WTC11 (cell line): ENCODE results near the gene FBXW10B. TPM values are rescaled to one million over a fixed set of nuclear protein-coding genes. Genes with fewer than 3 reads are reported as not detected.

Source experiments
- ATAC-seq: fragments of 200-7000 bp; cut with Tn5 transposase; 2 replicates; pipeline ENCODE4 v1.10.0; 2021; ENCODE audit warnings: mild to moderate bottlenecking, moderate library complexity
- CTCF ChIA-PET: fragments of 300-600 bp; sonication (Branson Sonifier 250); formaldehyde crosslinking; loops from one replicate; lab custom pipeline; 2021; ENCODE audit warnings: antibody characterized with exemption; lab: Charles Lee
- POLR2A ChIA-PET: fragments of 350-600 bp; sonication (Branson Sonifier 250); formaldehyde crosslinking; loops from one replicate; lab custom pipeline; 2021; ENCODE audit warnings: antibody characterized with exemption; lab: Charles Lee
- DNase-seq: peaks from one replicate; pipeline ENCODE4 v3.0.0; 2021; ENCODE audit warnings: low spot score
- H3K27ac Mint-ChIP-seq: 2 replicates; pipeline ENCODE4 v1.8.0; 2021; ENCODE audit warnings: mixed read lengths
- H3K27me3 Mint-ChIP-seq: 2 replicates; pipeline ENCODE4 v1.8.0; 2021; ENCODE audit warnings: low read depth, mild to moderate bottlenecking, moderate library complexity, mixed read lengths
- H3K36me3 Mint-ChIP-seq: 2 replicates; pipeline ENCODE4 v1.8.0; 2021; ENCODE audit warnings: mixed read lengths
- H3K4me1 Mint-ChIP-seq: 2 replicates; pipeline ENCODE4 v1.8.0; 2022; ENCODE audit warnings: mixed read lengths
- H3K4me3 Mint-ChIP-seq: 2 replicates; pipeline ENCODE4 v1.8.0; 2021; ENCODE audit warnings: mild to moderate bottlenecking, moderate library complexity, mixed read lengths
- H3K9me3 Mint-ChIP-seq: 2 replicates; pipeline ENCODE4 v1.8.0; 2021; ENCODE audit warnings: mixed read lengths
- ATF2 ChIP-seq: sonication (generic); formaldehyde crosslinking; IDR thresholded peaks from 2 replicates; pipeline ENCODE4 v1.8.1; 2022; ENCODE audit warnings: low read depth, missing genetic modification reagents, borderline replicate concordance
- E2F5 ChIP-seq: sonication (generic); formaldehyde crosslinking; IDR thresholded peaks from 2 replicates; pipeline ENCODE4 v1.8.1; 2022; ENCODE audit warnings: mild to moderate bottlenecking, moderate library complexity, missing genetic modification reagents
- ESRRA ChIP-seq: sonication (generic); formaldehyde crosslinking; IDR thresholded peaks from 2 replicates; pipeline ENCODE4 v1.8.1; 2022; ENCODE audit warnings: mild to moderate bottlenecking, missing genetic modification reagents, borderline replicate concordance
- GRHL2 ChIP-seq: fragments of 250-450 bp; sonication (Bioruptor Pico); IDR thresholded peaks from 2 replicates; pipeline ENCODE4 v1.8.0; 2022; ENCODE audit warnings: mild to moderate bottlenecking, moderate library complexity; ENCODE audit not compliant: insufficient replicate concordance, severe bottlenecking
- HMGXB4 ChIP-seq: sonication (generic); formaldehyde crosslinking; IDR thresholded peaks from 2 replicates; pipeline ENCODE4 v1.8.1; 2023; ENCODE audit warnings: mild to moderate bottlenecking, moderate library complexity, missing genetic modification reagents
- IRF2 ChIP-seq: sonication (generic); formaldehyde crosslinking; IDR thresholded peaks from 2 replicates; pipeline ENCODE4 v1.8.0; 2022; ENCODE audit warnings: low read depth, missing genetic modification reagents, borderline replicate concordance
- NFE2L1 ChIP-seq: sonication (generic); formaldehyde crosslinking; IDR thresholded peaks from 2 replicates; pipeline ENCODE4 v1.8.1; 2023; ENCODE audit warnings: missing genetic modification reagents
- OVOL2 ChIP-seq: fragments of 250-450 bp; sonication (Bioruptor Pico); IDR thresholded peaks from 2 replicates; pipeline ENCODE4 v1.9.0; 2021; ENCODE audit warnings: mild to moderate bottlenecking, borderline replicate concordance
- PREB ChIP-seq: sonication (generic); formaldehyde crosslinking; IDR thresholded peaks from 2 replicates; pipeline ENCODE4 v1.8.1; 2022; ENCODE audit warnings: mild to moderate bottlenecking, missing genetic modification reagents, moderate library complexity, borderline replicate concordance
- SMAD3 ChIP-seq: sonication (generic); formaldehyde crosslinking; IDR thresholded peaks from 2 replicates; pipeline ENCODE4 v1.8.0; 2022; ENCODE audit warnings: missing genetic modification reagents, mild to moderate bottlenecking, borderline replicate concordance
- SMAD4 ChIP-seq: sonication (generic); formaldehyde crosslinking; IDR thresholded peaks from 2 replicates; pipeline ENCODE4 v1.8.0; 2022; ENCODE audit warnings: mild to moderate bottlenecking, missing genetic modification reagents
- TCF7 ChIP-seq: sonication (generic); formaldehyde crosslinking; IDR thresholded peaks from 2 replicates; pipeline ENCODE4 v1.8.0; 2022; ENCODE audit warnings: mild to moderate bottlenecking, low read depth, missing genetic modification reagents, moderate library complexity
- TEAD1 ChIP-seq: sonication (generic); formaldehyde crosslinking; IDR thresholded peaks from 2 replicates; pipeline ENCODE4 v1.8.0; 2022; ENCODE audit warnings: mild to moderate bottlenecking, missing genetic modification reagents
- USF1 ChIP-seq: sonication (generic); formaldehyde crosslinking; IDR thresholded peaks from 2 replicates; pipeline ENCODE4 v1.8.0; 2022; ENCODE audit warnings: mild to moderate bottlenecking, missing genetic modification reagents
- ZNF423 ChIP-seq: fragments of 250-450 bp; sonication (Bioruptor Pico); IDR thresholded peaks from 2 replicates; pipeline ENCODE4 v2.1.2; 2022; ENCODE audit warnings: mild to moderate bottlenecking, moderate library complexity
- ZNF512 ChIP-seq: sonication (generic); formaldehyde crosslinking; IDR thresholded peaks from 2 replicates; pipeline ENCODE4 v1.8.1; 2022; ENCODE audit warnings: missing genetic modification reagents, borderline replicate concordance
- ZSCAN18 ChIP-seq: fragments of 250-450 bp; sonication (Bioruptor Pico); IDR thresholded peaks from 2 replicates; pipeline ENCODE4 v2.1.2; 2022; ENCODE audit warnings: mild to moderate bottlenecking, moderate library complexity
- total RNA-seq: library from RNA; stranded (reverse); gene quantifications from 3 replicates; pipeline ENCODE4 v1.2.3, GENCODE V29; 2021
- TF ChIP-seq, protein P1 (sequence below): sonication (generic); formaldehyde crosslinking; conservative IDR thresholded peaks from 2 replicates; pipeline ENCODE4 v1.8.1; 2023; ENCODE audit warnings: mild to moderate bottlenecking, low read depth, missing genetic modification reagents, moderate library complexity
- TF ChIP-seq, protein P2 (sequence below): fragments of 250-450 bp; sonication (Bioruptor Pico); IDR thresholded peaks from 2 replicates; pipeline ENCODE4 v1.9.0; 2021; ENCODE audit warnings: moderate library complexity, mild to moderate bottlenecking, inconsistent platforms, borderline replicate concordance

The FBXW10B gene
- total RNA-seq, 1 experiment from 2014 or later = 0.33 TPM

GRCh38 chr17:15659236-15659635, 39.7 kb upstream of the FBXW10B start:
- peaks cover 22% of the 10 kb centered on the region for H3K4me1 Mint-ChIP-seq
- DNase-seq (no peak), ATAC-seq (no peak)
- no peak overlapping the region for H3K27ac Mint-ChIP-seq
- no peaks in the 10 kb centered on the region for H3K9me3 Mint-ChIP-seq
- peaks cover 30% of the 10 kb centered on the region for H3K36me3 Mint-ChIP-seq
- CTCF ChIA-PET = no interaction called here
- no peaks in the 10 kb centered on the region for H3K27me3 Mint-ChIP-seq
- POLR2A ChIA-PET = no interaction called here
- TF ChIP-seq, protein P1, sequence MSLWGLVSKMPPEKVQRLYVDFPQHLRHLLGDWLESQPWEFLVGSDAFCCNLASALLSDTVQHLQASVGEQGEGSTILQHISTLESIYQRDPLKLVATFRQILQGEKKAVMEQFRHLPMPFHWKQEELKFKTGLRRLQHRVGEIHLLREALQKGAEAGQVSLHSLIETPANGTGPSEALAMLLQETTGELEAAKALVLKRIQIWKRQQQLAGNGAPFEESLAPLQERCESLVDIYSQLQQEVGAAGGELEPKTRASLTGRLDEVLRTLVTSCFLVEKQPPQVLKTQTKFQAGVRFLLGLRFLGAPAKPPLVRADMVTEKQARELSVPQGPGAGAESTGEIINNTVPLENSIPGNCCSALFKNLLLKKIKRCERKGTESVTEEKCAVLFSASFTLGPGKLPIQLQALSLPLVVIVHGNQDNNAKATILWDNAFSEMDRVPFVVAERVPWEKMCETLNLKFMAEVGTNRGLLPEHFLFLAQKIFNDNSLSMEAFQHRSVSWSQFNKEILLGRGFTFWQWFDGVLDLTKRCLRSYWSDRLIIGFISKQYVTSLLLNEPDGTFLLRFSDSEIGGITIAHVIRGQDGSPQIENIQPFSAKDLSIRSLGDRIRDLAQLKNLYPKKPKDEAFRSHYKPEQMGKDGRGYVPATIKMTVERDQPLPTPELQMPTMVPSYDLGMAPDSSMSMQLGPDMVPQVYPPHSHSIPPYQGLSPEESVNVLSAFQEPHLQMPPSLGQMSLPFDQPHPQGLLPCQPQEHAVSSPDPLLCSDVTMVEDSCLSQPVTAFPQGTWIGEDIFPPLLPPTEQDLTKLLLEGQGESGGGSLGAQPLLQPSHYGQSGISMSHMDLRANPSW (CRISPR knock-in tag) = no peak
- TF ChIP-seq ZNF423 (CRISPR knock-in tag) = no peak
- no peak overlapping the region for H3K4me3 Mint-ChIP-seq

DNA sequence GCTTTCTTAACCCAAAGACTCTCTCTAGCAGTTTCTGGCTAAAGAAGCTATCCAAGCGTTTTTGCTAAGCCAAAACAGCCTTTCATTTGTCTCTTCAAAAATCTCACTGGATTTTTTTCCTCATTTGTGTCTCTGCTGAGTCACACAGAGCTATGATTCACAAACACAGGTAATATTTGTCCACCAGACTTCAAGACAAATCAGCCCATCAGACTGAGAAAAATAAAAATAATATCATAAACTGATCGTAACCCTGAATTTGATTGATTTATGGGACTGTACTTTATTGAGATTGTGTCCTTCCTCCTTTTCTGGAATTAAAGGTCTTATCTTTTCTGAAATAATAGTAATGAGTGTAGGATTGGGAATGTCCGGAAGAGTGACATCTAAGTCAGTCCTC, 38.8 kb upstream of the FBXW10B start:
- H3K36me3 Mint-ChIP-seq = peaks cover 26% of the 10 kb centered on the region
- ChIA-PET POLR2A (no interaction called here), CTCF (no interaction called here)
- no peaks in the 10 kb centered on the region for H3K27me3 Mint-ChIP-seq
- H3K4me1 Mint-ChIP-seq = peaks cover 28% of the 10 kb centered on the region
- no peak for ATAC-seq
- no peak overlapping the region for H3K4me3 Mint-ChIP-seq
- no peaks in the 10 kb centered on the region for H3K9me3 Mint-ChIP-seq
- TF ChIP-seq, protein P2, sequence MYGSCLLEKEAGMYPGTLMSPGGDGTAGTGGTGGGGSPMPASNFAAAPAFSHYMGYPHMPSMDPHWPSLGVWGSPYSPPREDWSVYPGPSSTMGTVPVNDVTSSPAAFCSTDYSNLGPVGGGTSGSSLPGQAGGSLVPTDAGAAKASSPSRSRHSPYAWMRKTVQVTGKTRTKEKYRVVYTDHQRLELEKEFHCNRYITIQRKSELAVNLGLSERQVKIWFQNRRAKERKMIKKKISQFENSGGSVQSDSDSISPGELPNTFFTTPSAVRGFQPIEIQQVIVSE (CRISPR knock-in tag) = no peak
- TF ChIP-seq ZSCAN18 (CRISPR knock-in tag) = no peak
- no peak for TF ChIP-seq ZNF512 (CRISPR knock-in tag)
- TF ChIP-seq NFE2L1 (CRISPR knock-in tag) = no peak
- no peak for TF ChIP-seq GRHL2 (CRISPR knock-in tag)
- TF ChIP-seq ESRRA (CRISPR knock-in tag) = no peak
- TF ChIP-seq IRF2 (CRISPR knock-in tag) = no peak
- no peak for TF ChIP-seq HMGXB4 (CRISPR knock-in tag)
- TF ChIP-seq TEAD1 (CRISPR knock-in tag) = no peak
- TF ChIP-seq ATF2 (CRISPR knock-in tag) = no peak
- no peak overlapping the region for H3K27ac Mint-ChIP-seq
- no peak for DNase-seq

DNA sequence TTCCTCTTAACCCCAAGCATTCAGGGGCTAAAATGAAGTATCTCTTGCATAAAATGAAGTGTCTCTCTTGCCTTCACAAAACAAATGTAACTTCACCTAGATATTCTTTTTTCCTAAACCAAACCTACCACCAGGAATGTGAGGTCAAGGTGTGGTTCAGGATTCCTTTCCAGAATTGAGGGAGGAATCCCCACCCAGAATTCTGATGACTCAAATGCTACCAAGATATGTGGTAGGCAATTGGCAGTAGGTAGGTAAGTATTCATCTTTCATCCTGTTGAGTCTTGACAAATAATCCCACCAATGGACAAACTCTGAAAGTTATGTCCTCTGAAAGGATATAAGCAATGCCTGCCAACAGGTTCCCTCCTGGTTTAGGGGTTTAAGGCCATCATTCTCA, 38.4 kb upstream of the FBXW10B start:
- ATAC-seq = no peak
- POLR2A ChIA-PET = no interaction called here
- H3K4me3 Mint-ChIP-seq = no peak overlapping the region
- peaks cover 31% of the 10 kb centered on the region for H3K4me1 Mint-ChIP-seq
- CTCF ChIA-PET = no interaction called here
- H3K9me3 Mint-ChIP-seq = no peaks in the 10 kb centered on the region
- no peak overlapping the region for H3K27ac Mint-ChIP-seq
- no peaks in the 10 kb centered on the region for H3K27me3 Mint-ChIP-seq
- no peak for DNase-seq
- H3K36me3 Mint-ChIP-seq = peaks cover 22% of the 10 kb centered on the region
- no peak for TF ChIP-seq SMAD3 (CRISPR knock-in tag)
- no peak for TF ChIP-seq USF1
- no peak for TF ChIP-seq TCF7 (CRISPR knock-in tag)
- no peak for TF ChIP-seq SMAD4 (CRISPR knock-in tag)
- no peak for TF ChIP-seq E2F5 (CRISPR knock-in tag)
- no peak for TF ChIP-seq PREB
- TF ChIP-seq OVOL2 (CRISPR knock-in tag) = no peak
